Effector memory CD4-positive, alpha-beta T cell (primary cell): ENCODE results near the gene TPD52L1.

Experiments
- DNase-seq, 3 donors: peaks; one replicate each; pipeline ENCODE4 v3.0.0-alpha.2; 2020
- H3K27ac ChIP-seq: 2 replicates; pipeline ENCODE4 v1.7.0; 2013; ENCODE audit warnings: mild to moderate bottlenecking, low read length, moderate library complexity; ENCODE audit not compliant: insufficient read depth, poor library complexity, severe bottlenecking
- H3K27me3 ChIP-seq: replicated peaks from 2 replicates; pipeline ENCODE4 v1.7.0; 2013; ENCODE audit warnings: mild to moderate bottlenecking, low read length; ENCODE audit not compliant: insufficient read depth, control insufficient read depth, poor library complexity, severe bottlenecking
- H3K36me3 ChIP-seq: 2 replicates; pipeline ENCODE4 v1.7.0; 2013; ENCODE audit warnings: mild to moderate bottlenecking, low read length, moderate library complexity; ENCODE audit not compliant: control insufficient read depth, insufficient read depth
- H3K4me1 ChIP-seq: 2 replicates; pipeline ENCODE4 v1.7.0; 2013; ENCODE audit warnings: low read length, mild to moderate bottlenecking; ENCODE audit not compliant: control insufficient read depth, insufficient read depth, poor library complexity, severe bottlenecking
- H3K4me3 ChIP-seq: 2 replicates; pipeline ENCODE4 v1.7.0; 2013; ENCODE audit warnings: low read length, low read depth, mild to moderate bottlenecking; ENCODE audit not compliant: insufficient read depth, poor library complexity, severe bottlenecking
- H3K9me3 ChIP-seq: 2 replicates; pipeline ENCODE4 v1.7.0; 2013; ENCODE audit warnings: mild to moderate bottlenecking, low read length, moderate library complexity; ENCODE audit not compliant: control insufficient read depth

The TPD52L1 gene

GRCh38 chr6:125248136-125248535, 94.6 kb downstream of the TPD52L1 start:
- Histone ChIP-seq H3K27ac (no peak overlapping the region), H3K27me3 (no peaks in the 10 kb centered on the region), H3K9me3 (no peaks in the 10 kb centered on the region), H3K36me3 (no peaks in the 10 kb centered on the region), H3K4me3 (no peak overlapping the region), H3K4me1 (no peaks in the 10 kb centered on the region)
- no peak for DNase-seq

- DNase-seq = no peak
- no peaks in the 10 kb centered on the region for H3K4me1 ChIP-seq
- H3K27me3 ChIP-seq = no peaks in the 10 kb centered on the region
- no peaks in the 10 kb centered on the region for H3K9me3 ChIP-seq
- H3K4me3 ChIP-seq = no peak overlapping the region
- no peak overlapping the region for H3K27ac ChIP-seq
- H3K36me3 ChIP-seq = no peaks in the 10 kb centered on the region
These were observed 96.9 kb downstream of the TPD52L1 start for GRCh38 chr6:125250511-125250910.

- Histone ChIP-seq H3K36me3 (no peaks in the 10 kb centered on the region), H3K27ac (no peak overlapping the region), H3K9me3 (no peaks in the 10 kb centered on the region), H3K27me3 (no peaks in the 10 kb centered on the region), H3K4me3 (no peak overlapping the region), H3K4me1 (no peaks in the 10 kb centered on the region)
- no peak for DNase-seq
These were observed 98.1 kb downstream of the TPD52L1 start for GRCh38 chr6:125251516-125252220.

GRCh38 chr6:125252891-125253290, 99.3 kb downstream of the TPD52L1 start:
- H3K27me3 ChIP-seq = no peaks in the 10 kb centered on the region
- no peaks in the 10 kb centered on the region for H3K36me3 ChIP-seq
- no peak for DNase-seq
- H3K9me3 ChIP-seq = no peaks in the 10 kb centered on the region
- no peaks in the 10 kb centered on the region for H3K4me1 ChIP-seq
- no peak overlapping the region for H3K4me3 ChIP-seq
- no peak overlapping the region for H3K27ac ChIP-seq

- no peaks in the 10 kb centered on the region for H3K27me3 ChIP-seq
- no peaks in the 10 kb centered on the region for H3K36me3 ChIP-seq
- no peak for DNase-seq
- no peak overlapping the region for H3K4me3 ChIP-seq
- no peaks in the 10 kb centered on the region for H3K4me1 ChIP-seq
- H3K27ac ChIP-seq = no peak overlapping the region
- H3K9me3 ChIP-seq = no peaks in the 10 kb centered on the region
These were observed 100.3 kb downstream of the TPD52L1 start for GRCh38 chr6:125253881-125254280.

GRCh38 chr6:125254321-125254720, 100.7 kb downstream of the TPD52L1 start:
- no peak for DNase-seq
- Histone ChIP-seq H3K27ac (no peak overlapping the region), H3K4me1 (no peaks in the 10 kb centered on the region), H3K4me3 (no peak overlapping the region), H3K36me3 (no peaks in the 10 kb centered on the region), H3K27me3 (no peaks in the 10 kb centered on the region), H3K9me3 (no peaks in the 10 kb centered on the region)

- Histone ChIP-seq H3K9me3 (no peaks in the 10 kb centered on the region), H3K4me1 (no peaks in the 10 kb centered on the region), H3K27me3 (no peaks in the 10 kb centered on the region), H3K27ac (no peak overlapping the region), H3K36me3 (no peaks in the 10 kb centered on the region), H3K4me3 (no peak overlapping the region)
- DNase-seq = no peak
These were observed 101.6 kb downstream of the TPD52L1 start for GRCh38 chr6:125255201-125255600.

GRCh38 chr6:125257351-125257750, 103.8 kb downstream of the TPD52L1 start:
- H3K27ac ChIP-seq = no peak overlapping the region
- H3K4me1 ChIP-seq = no peaks in the 10 kb centered on the region
- no peaks in the 10 kb centered on the region for H3K9me3 ChIP-seq
- H3K27me3 ChIP-seq = no peaks in the 10 kb centered on the region
- no peak for DNase-seq
- H3K4me3 ChIP-seq = no peak overlapping the region
- H3K36me3 ChIP-seq = no peaks in the 10 kb centered on the region

GRCh38 chr6:125258651-125259353, 105.2 kb downstream of the TPD52L1 start:
- H3K27ac ChIP-seq = no peak overlapping the region
- no peak for DNase-seq
- H3K4me3 ChIP-seq = no peak overlapping the region
- no peaks in the 10 kb centered on the region for H3K36me3 ChIP-seq
- no peaks in the 10 kb centered on the region for H3K27me3 ChIP-seq
- H3K4me1 ChIP-seq = no peaks in the 10 kb centered on the region
- no peaks in the 10 kb centered on the region for H3K9me3 ChIP-seq

- no peak overlapping the region for H3K4me3 ChIP-seq
- H3K4me1 ChIP-seq = no peaks in the 10 kb centered on the region
- no peak for DNase-seq
- H3K9me3 ChIP-seq = no peaks in the 10 kb centered on the region
- H3K27me3 ChIP-seq = no peaks in the 10 kb centered on the region
- H3K27ac ChIP-seq = no peak overlapping the region
- no peaks in the 10 kb centered on the region for H3K36me3 ChIP-seq
These were observed 105.8 kb downstream of the TPD52L1 start for GRCh38 chr6:125259354-125259736.
